ENCODE measurements around the gene SLC13A4. TPM values are rescaled to one million over a fixed set of nuclear protein-coding genes. Genes with fewer than 3 reads are reported as not detected.

SLC13A4 gene
- total and polyA plus RNA-seq, 2 of the 13 experiments (the other 11 are each of a cell fraction or from before 2014, with no cell fraction given), result 0.04 TPM; not detected in 1

- H3K4me3 ChIP-seq (replicated peaks in 1 of 3; ENCODE audit: insufficient read depth in 1 of 3, low read depth in 2 of 3, low read length in 3 of 3), result no peak overlapping the region
- H3K27ac ChIP-seq (ENCODE audit: extremely low read length, insufficient read depth, low read length), result no peak overlapping the region
- no peak overlapping the region for H2AFZ ChIP-seq (ENCODE audit: low read length)
- CTCF ChIA-PET (ENCODE audit: low intra/inter-chr PET ratio, low total read pairs), result no interaction called here
- H3K27me3 ChIP-seq (ENCODE audit: control insufficient read depth in 1 of 2, insufficient read depth in 2 of 2, low read length in 2 of 2), result peaks cover 0 to 10% of the 10 kb centered on the region in 2 experiments; a peak in 1 of 5 replicates
- H3K79me2 ChIP-seq (ENCODE audit: insufficient read depth, low read length), result no peaks in the 10 kb centered on the region
- no peaks in the 10 kb centered on the region for H3K36me3 ChIP-seq (replicated peaks in 1 of 2; ENCODE audit: control insufficient read depth in 1 of 2, insufficient read depth in 2 of 2, low read length in 2 of 2)
- in situ Hi-C loops (cut with HindIII; ENCODE audit: extremely low pct_ligation_motif_present, low pct_unique_long_range_greater_than_20kb) (no loop called here), intact Hi-C loops (cut with micrococcal nuclease; ENCODE audit: unreplicated experiment) (no loop called here)
- H3K9me3 ChIP-seq (ENCODE audit: low read length), result peaks cover 7% of the 10 kb centered on the region
- no peak overlapping the region for H3K9ac ChIP-seq (ENCODE audit: insufficient read depth, low read depth, low read length)
- POLR2A ChIA-PET, result no interaction called here
- 0 out of 2 replicates have a peak, but pooled peaks cover 4% of the 10 kb centered on the region for H3K4me1 ChIP-seq (ENCODE audit: insufficient read depth, low read length)
- no peak for TF ChIP-seq ZNF530 (CRISPR knock-in tag; IDR thresholded peaks at IDR 0.05; ENCODE audit: low read depth)
- peak; percentile 19; the same call in 1 of the 2 replicates for TF ChIP-seq SAP130 (CRISPR knock-in tag; IDR thresholded peaks at IDR 0.05; ENCODE audit: low read depth)
- no peak for TF ChIP-seq ZNF761 (CRISPR knock-in tag; conservative IDR thresholded peaks at IDR 0.05)
- DNase-seq (ENCODE audit: low spot score) (peak; percentile 14), ATAC-seq (peak; percentile 48; the same call in 2 of the 3 replicates), FAIRE-seq (no peak)
- H3K4me2 ChIP-seq (ENCODE audit: low read depth, low read length), result no peak overlapping the region
- BruUV-seq (replicated peaks), result no TSS peak
- WGBS (ENCODE audit: low lambda C conversion rate), result 9% methylated on average over 4 of the region's 4 CpGs
- no peaks in the 10 kb centered on the region for H4K20me1 ChIP-seq (ENCODE audit: insufficient read depth, low read length)
These were observed 46.3 kb upstream of the SLC13A4 start for GRCh38 chr7:135774284-135774683.

GRCh38 chr7:135773464-135773863 lies 45.5 kb upstream of the SLC13A4 start:
- H3K9me3 ChIP-seq (ENCODE audit: low read length), result peaks cover 7% of the 10 kb centered on the region
- no peaks in the 10 kb centered on the region for H3K36me3 ChIP-seq (replicated peaks in 1 of 2; ENCODE audit: control insufficient read depth in 1 of 2, insufficient read depth in 2 of 2, low read length in 2 of 2)
- no TSS peak for BruUV-seq (replicated peaks)
- POLR2A ChIA-PET, result no interaction called here
- intact Hi-C loops (cut with micrococcal nuclease; ENCODE audit: unreplicated experiment) (no loop called here), in situ Hi-C loops (cut with HindIII; ENCODE audit: extremely low pct_ligation_motif_present, low pct_unique_long_range_greater_than_20kb) (no loop called here)
- WGBS (ENCODE audit: low lambda C conversion rate), result 0% methylated on average over 1 of the region's 5 CpGs
- no peaks in the 10 kb centered on the region for H3K79me2 ChIP-seq (ENCODE audit: insufficient read depth, low read length)
- no peak for DNase-seq (ENCODE audit: low spot score)
- H3K4me2 ChIP-seq (ENCODE audit: low read depth, low read length), result no peak overlapping the region
- peaks cover 0 to 13% of the 10 kb centered on the region in 2 experiments; a peak in 1 of 5 replicates for H3K27me3 ChIP-seq (ENCODE audit: control insufficient read depth in 1 of 2, insufficient read depth in 2 of 2, low read length in 2 of 2)
- FAIRE-seq, result no peak
- no peak overlapping the region for H2AFZ ChIP-seq (ENCODE audit: low read length)
- H3K27ac ChIP-seq (ENCODE audit: extremely low read length, insufficient read depth, low read length), result no peak overlapping the region
- TF ChIP-seq FOXA1 (IDR thresholded peaks at IDR 0.05) (no peak), FOXA1 (CRISPR knock-in tag; IDR thresholded peaks at IDR 0.05) (0 out of 2 replicates have a peak, but pooled peaks have one; percentile 22), JUN (CRISPR knock-in tag; IDR thresholded peaks at IDR 0.05) (no peak)
- 0 out of 2 replicates have a peak, but pooled peaks cover 4% of the 10 kb centered on the region for H3K4me1 ChIP-seq (ENCODE audit: insufficient read depth, low read length)
- H3K4me3 ChIP-seq (replicated peaks in 1 of 3; ENCODE audit: insufficient read depth in 1 of 3, low read depth in 2 of 3, low read length in 3 of 3), result no peak overlapping the region
- no peak overlapping the region for H3K9ac ChIP-seq (ENCODE audit: insufficient read depth, low read depth, low read length)
- CTCF ChIA-PET (ENCODE audit: low intra/inter-chr PET ratio, low total read pairs), result no interaction called here
- no peak for ATAC-seq
- no peaks in the 10 kb centered on the region for H4K20me1 ChIP-seq (ENCODE audit: insufficient read depth, low read length)

Data from HepG2 (cell line).